GM12878 (cell line): ENCODE results near the gene NECAB2. TPM values are rescaled to one million over a fixed set of nuclear protein-coding genes. Genes with fewer than 3 reads are reported as not detected.

Experiments
- ATAC-seq: fragments of 200-7000 bp; cut with Tn5 transposase; 3 replicates; pipeline ENCODE4 v1.9.1; 2020; ENCODE audit warnings: mild to moderate bottlenecking, moderate library complexity
- BruUV-seq: library from RNA; stranded (reverse); fragments of 400-500 nt; replicated peaks from 2 replicates; lab custom pipeline; 2021; lab: Mats Ljungman, UMichigan
- CTCF ChIA-PET: fragments of 300-600 bp; sonication (Branson Sonifier 250); formaldehyde crosslinking; extraction: SDS; loops from one replicate; lab custom pipeline; 2021; ENCODE audit warnings: inconsistent platforms; lab: Yijun Ruan, JAX
- POLR2A ChIA-PET: fragments of 350-600 bp; formaldehyde crosslinking; extraction: SDS; loops from one replicate; lab custom pipeline; 2021; ENCODE audit warnings: inconsistent platforms; lab: Charles Lee
- RAD21 ChIA-PET: fragments of 300-600 bp; sonication (Branson Sonifier 250); formaldehyde crosslinking; loops from one replicate; lab custom pipeline; 2023; ENCODE audit warnings: antibody characterized with exemption; ENCODE audit not compliant: unreplicated experiment; lab: Charles Lee
- SMC1A ChIA-PET: fragments of 300-600 bp; sonication (Branson Sonifier 250); formaldehyde crosslinking; loops from one replicate; lab custom pipeline; 2023; ENCODE audit not compliant: unreplicated experiment, uncharacterized antibody; lab: Charles Lee
- DNase-seq: peaks from one replicate; pipeline ENCODE4 v3.0.0-alpha.2; 2011; ENCODE audit warnings: low read depth, low spot score
- FAIRE-seq: peaks from 3 replicates; lab custom pipeline; 2011; peaks lifted over from hg19 to GRCh38; lab: Jason Lieb, UNC
- H2AFZ ChIP-seq: 2 replicates; pipeline ENCODE4 v1.6.0; 2011; ENCODE audit warnings: low read depth, low read length, control low read depth; ENCODE audit not compliant: control insufficient read depth
- H3K27ac ChIP-seq: 2 replicates; pipeline ENCODE4 v1.5.1; 2011; ENCODE audit warnings: control low read depth; ENCODE audit not compliant: control insufficient read depth, insufficient read depth
- H3K27me3 ChIP-seq, 2 experiments: replicated peaks in 1 of 2; 2 replicates each; pipeline versions ENCODE4 v1.6.0 to v1.6.1; 2011; ENCODE audit warnings: low read length in 1 of 2; ENCODE audit not compliant: control insufficient read depth in 2 of 2, insufficient read depth in 2 of 2
- H3K36me3 ChIP-seq, 2 experiments: 2 replicates each; pipeline ENCODE4 v1.5.1; 2011; ENCODE audit warnings: low read length in 1 of 2; ENCODE audit not compliant: control insufficient read depth in 2 of 2, insufficient read depth in 2 of 2
- H3K4me1 ChIP-seq: 2 replicates; pipeline ENCODE4 v1.6.1; 2011; ENCODE audit warnings: mild to moderate bottlenecking, low read length, moderate library complexity, mixed read lengths; ENCODE audit not compliant: control insufficient read depth, insufficient read depth
- H3K4me2 ChIP-seq: 2 replicates; pipeline ENCODE4 v1.6.0; 2011; ENCODE audit warnings: control low read depth; ENCODE audit not compliant: control insufficient read depth, insufficient read depth
- H3K4me3 ChIP-seq: fragments of 200-600 bp; sonication (generic); 2 replicates; pipeline ENCODE4 v1.5.1; 2016
- H3K79me2 ChIP-seq: 2 replicates; pipeline ENCODE4 v1.6.0; 2011; ENCODE audit warnings: low read length; ENCODE audit not compliant: control insufficient read depth, insufficient read depth
- H3K9ac ChIP-seq: 2 replicates; pipeline ENCODE4 v1.8.0; 2011; ENCODE audit warnings: low read length, control low read depth, mixed read lengths; ENCODE audit not compliant: control insufficient read depth, insufficient read depth
- H3K9me3 ChIP-seq: replicated peaks from 3 replicates; pipeline ENCODE4 v1.5.1; 2011; ENCODE audit warnings: mild to moderate bottlenecking, low read length; ENCODE audit not compliant: control insufficient read depth, insufficient read depth
- H4K20me1 ChIP-seq: 2 replicates; pipeline ENCODE4 v1.6.0; 2011; ENCODE audit not compliant: control insufficient read depth, insufficient read depth
- HSF1 ChIP-seq: fragments of 150-350 bp; IDR thresholded peaks from 2 replicates; pipeline ENCODE4 v1.6.1; 2014; ENCODE audit warnings: mild to moderate bottlenecking, low read depth, low read length
- NR2C1 ChIP-seq: fragments of 450-650 bp; IDR thresholded peaks from 2 replicates; pipeline ENCODE4 v1.6.1; 2017; ENCODE audit warnings: antibody characterized with exemption, mild to moderate bottlenecking, moderate library complexity
- PRDM15 ChIP-seq: fragments of 450-650 bp; formaldehyde crosslinking; IDR thresholded peaks from 2 replicates; pipeline ENCODE4 v1.4.0; 2020; ENCODE audit warnings: mild to moderate bottlenecking, moderate library complexity
- RFX5 ChIP-seq: IDR thresholded peaks from 2 replicates; pipeline ENCODE4 v1.6.1; 2011; ENCODE audit warnings: low read depth, low read length, improper control_type of control experiment
- ZNF384 ChIP-seq: IDR thresholded peaks from 2 replicates; pipeline ENCODE4 v1.6.1; 2012; ENCODE audit warnings: low read depth, mild to moderate bottlenecking, low read length, improper control_type of control experiment, borderline replicate concordance
- WGBS: methylation state at CpG from one replicate; pipeline ENCODE4 v1.1.6; 2016; ENCODE audit warnings: low lambda C conversion rate; ENCODE audit not compliant: insufficient replicate concordance, insufficient coverage; ENCODE audit errors: missing lambda C conversion rate; 5-methylcytosine and 5-hydroxymethylcytosine counted together
- in situ Hi-C: fragments of 300-500 bp; cut with MboI; formaldehyde crosslinking; loops from 9 replicates; pipeline ENCODE4 v1.14.3; 2018; ENCODE audit warnings: mixed read lengths
- intact Hi-C: fragments of 100-400 bp; cut with micrococcal nuclease; formaldehyde crosslinking; loops from one replicate; pipeline ENCODE4 v1.14.2; 2022; ENCODE audit not compliant: unreplicated experiment
- polyA plus RNA-seq, 11 experiments: library from polyadenylated mRNA; depleted of rRNA in 4 of 11; unstranded in 6 of 11; stranded (reverse) in 5 of 11; fragments of >200 nt; fragmentation: Nextera tagmentation in 4 of 11; fragmentation: Illumina TruSeq in 1 of 11; extraction: Ambion mirVana in 4 of 11; extraction: Trizol in 1 of 11; gene quantifications; 1 replicate in 1 of 11; 2 replicates in 10 of 11; pipeline versions ENCODE4 v1.2.1 to v1.2.3, GENCODE V29; 2011 to 2016; ENCODE audit warnings: inconsistent platforms in 2 of 11, missing spikeins in 2 of 11, low read depth in 1 of 11
- total RNA-seq, 4 experiments: library from RNA; depleted of rRNA in 3 of 4; stranded (reverse); fragments of >200 nt in 3 of 4; fragmentation: Illumina TruSeq in 1 of 4; extraction: Trizol in 1 of 4; gene quantifications; 2 replicates each; pipeline versions ENCODE4 v1.2.1 to v1.2.3, GENCODE V29; 2013 to 2021

Gene NECAB2
- total and polyA plus RNA-seq, 10 of the 15 experiments (the other 5 are each of a cell fraction or from before 2014, with no cell fraction given) = not detected

DNA sequence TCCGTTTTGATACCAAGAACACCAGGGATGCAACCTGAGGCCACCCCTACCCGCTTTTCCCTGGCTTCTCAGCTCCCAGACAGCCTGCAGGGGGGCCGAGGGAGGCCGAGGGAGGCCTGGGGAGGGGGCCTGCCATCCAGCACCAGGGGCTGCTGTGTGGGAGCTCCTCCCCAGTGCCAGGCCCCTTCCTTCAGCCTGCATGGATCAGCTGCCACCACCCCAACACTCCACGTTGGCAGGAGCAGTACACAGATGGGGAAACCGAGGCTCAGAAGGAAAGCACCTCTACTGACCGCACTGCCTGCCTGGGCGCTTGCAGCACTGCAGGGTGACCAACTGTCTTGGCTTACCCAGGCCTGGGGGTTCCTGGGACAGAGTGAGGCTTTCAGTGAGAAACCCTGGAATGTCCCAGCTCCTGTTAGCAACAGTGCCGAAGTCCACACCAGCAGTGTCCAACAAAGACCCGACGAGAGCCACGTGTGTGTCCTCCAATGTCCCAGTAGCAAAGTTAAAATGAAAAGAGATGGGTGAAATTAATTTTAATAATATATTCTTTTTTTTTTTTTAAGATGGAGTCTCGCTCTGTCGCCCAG lies 20.3 kb upstream of the NECAB2 start:
- DNase-seq (no peak), FAIRE-seq (no peak), ATAC-seq (no peak)
- no peaks in the 10 kb centered on the region for H3K36me3 ChIP-seq
- 45% methylated on average over 13 of the region's 14 CpGs for WGBS
- H3K4me3 ChIP-seq = no peak overlapping the region
- TF ChIP-seq PRDM15 (CRISPR knock-in tag) = no peak
- TF ChIP-seq ZNF384 = no peak
- no peak for TF ChIP-seq NR2C1
- TF ChIP-seq RFX5 = no peak
- TF ChIP-seq HSF1 = no peak
- SMC1A ChIA-PET = no interaction called here
- H3K9me3 ChIP-seq = no peaks in the 10 kb centered on the region
- RAD21 ChIA-PET = no interaction called here
- H3K27me3 ChIP-seq = no peaks in the 10 kb centered on the region; a peak in 1 of 4 replicates
- H3K27ac ChIP-seq = no peak overlapping the region
- BruUV-seq = no TSS peak
- no peaks in the 10 kb centered on the region for H3K79me2 ChIP-seq
- in situ Hi-C loops = no loop called here
- intact Hi-C loops = no loop called here
- H3K9ac ChIP-seq = no peak overlapping the region
- H3K4me2 ChIP-seq = no peak overlapping the region
- no peak overlapping the region for H2AFZ ChIP-seq
- CTCF ChIA-PET = interaction anchor here (0.9 kb wide), 1 partner anchor 9 kb away, joined by 3 read pairs; no protein-coding TSS in a partner anchor
- no peaks in the 10 kb centered on the region for H4K20me1 ChIP-seq
- POLR2A ChIA-PET = no interaction called here
- no peaks in the 10 kb centered on the region for H3K4me1 ChIP-seq
